ENCODE data around the gene EZR.

- no peak for TF ChIP-seq CTCF (optimal IDR thresholded peaks at IDR 0.05 in 1 of 3, IDR thresholded peaks at IDR 0.05 in 1 of 3, conservative IDR thresholded peaks at IDR 0.05 in 1 of 3; ENCODE audit: extremely low read depth in 1 of 3, insufficient read depth in 2 of 3, low read length in 3 of 3)
- no peak for TF ChIP-seq EZH2 (IDR thresholded peaks at IDR 0.05; ENCODE audit: low read length)
Observed at GRCh38 chr6:158852312-158853071, 33.3 kb upstream of the EZR start.
